ENCODE data around the gene COL6A5. TPM values are rescaled to one million over a fixed set of nuclear protein-coding genes. Genes with fewer than 3 reads are reported as not detected.

The COL6A5 gene
- total RNA-seq, 1 experiment from 2014 or later, result 0.04 TPM

DNA sequence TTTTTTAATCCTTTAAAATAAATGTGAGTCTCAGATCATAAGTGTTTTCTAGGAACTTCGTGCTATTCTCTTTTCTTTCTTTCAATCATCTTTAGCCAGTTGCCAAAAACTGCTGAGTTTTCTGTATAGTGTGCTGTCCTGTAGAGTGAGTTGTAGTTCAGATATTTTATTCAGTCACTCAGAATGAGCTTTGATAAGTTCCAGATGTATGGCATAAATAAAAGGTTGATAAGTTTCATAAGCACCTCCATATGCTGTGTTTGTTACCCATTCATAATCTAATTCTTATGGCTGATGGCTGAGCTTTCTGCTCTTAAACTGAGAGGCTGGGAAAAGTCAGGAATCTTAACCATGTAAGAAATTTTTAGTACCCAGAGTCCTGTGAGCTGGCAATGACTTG, 112.2 kb downstream of the COL6A5 start:
- peaks cover 0 to 7% of the 10 kb centered on the region in 2 experiments; a peak in 3 of 5 replicates for H3K9me3 Mint-ChIP-seq

More for the DNA sequence above, 112.2 kb downstream of the COL6A5 start:
- H3K27ac ChIP-seq (ENCODE audit: insufficient read length, low read depth, low read length), result no peak overlapping the region
- H4K5ac ChIP-seq (ENCODE audit: insufficient read length, low read depth, low read length), result no peak overlapping the region
- TF ChIP-seq, protein P1, sequence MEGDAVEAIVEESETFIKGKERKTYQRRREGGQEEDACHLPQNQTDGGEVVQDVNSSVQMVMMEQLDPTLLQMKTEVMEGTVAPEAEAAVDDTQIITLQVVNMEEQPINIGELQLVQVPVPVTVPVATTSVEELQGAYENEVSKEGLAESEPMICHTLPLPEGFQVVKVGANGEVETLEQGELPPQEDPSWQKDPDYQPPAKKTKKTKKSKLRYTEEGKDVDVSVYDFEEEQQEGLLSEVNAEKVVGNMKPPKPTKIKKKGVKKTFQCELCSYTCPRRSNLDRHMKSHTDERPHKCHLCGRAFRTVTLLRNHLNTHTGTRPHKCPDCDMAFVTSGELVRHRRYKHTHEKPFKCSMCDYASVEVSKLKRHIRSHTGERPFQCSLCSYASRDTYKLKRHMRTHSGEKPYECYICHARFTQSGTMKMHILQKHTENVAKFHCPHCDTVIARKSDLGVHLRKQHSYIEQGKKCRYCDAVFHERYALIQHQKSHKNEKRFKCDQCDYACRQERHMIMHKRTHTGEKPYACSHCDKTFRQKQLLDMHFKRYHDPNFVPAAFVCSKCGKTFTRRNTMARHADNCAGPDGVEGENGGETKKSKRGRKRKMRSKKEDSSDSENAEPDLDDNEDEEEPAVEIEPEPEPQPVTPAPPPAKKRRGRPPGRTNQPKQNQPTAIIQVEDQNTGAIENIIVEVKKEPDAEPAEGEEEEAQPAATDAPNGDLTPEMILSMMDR (conservative IDR thresholded peaks at IDR 0.05), result no peak
- Mint-ChIP-seq H3K27ac (no peak overlapping the region), H3K4me3 (no peak overlapping the region), H3K4me1 (0 out of 4 replicates have a peak, but pooled peaks cover 0 to 2% of the 10 kb centered on the region in 2 experiments), H3K27me3 (ENCODE audit: low read depth) (no peaks in the 10 kb centered on the region), H3K36me3 (ENCODE audit: insufficient read depth in 1 of 3, low read depth in 3 of 3) (peaks cover 0 to 2% (median 0%) of the 10 kb centered on the region in 3 experiments; a peak in 2 of 7 replicates)
- no peaks in the 10 kb centered on the region for H3K4me1 ChIP-seq (ENCODE audit: insufficient read depth, low read length)
- no peak overlapping the region for H2BK15ac ChIP-seq (ENCODE audit: low read depth, low read length)
- no peak overlapping the region for H2AK5ac ChIP-seq (ENCODE audit: insufficient read length, low read length)
- H3K79me2 ChIP-seq (ENCODE audit: insufficient read depth, low read length), result no peaks in the 10 kb centered on the region
- H4K8ac ChIP-seq (replicated peaks; ENCODE audit: insufficient read length, low read depth, low read length), result no peak overlapping the region
- no CpG with 5 or more reads among the region's 1 CpG for WGBS (ENCODE audit: extremely low coverage, insufficient read length, low lambda C conversion rate)
- H2BK20ac ChIP-seq (ENCODE audit: low read depth, low read length, poor library complexity, severe bottlenecking), result no peak overlapping the region
- DNase-seq, result no peak
- no peak overlapping the region for H3K23ac ChIP-seq (ENCODE audit: insufficient read length, low read depth, low read length)
- no peak overlapping the region for H3K9ac ChIP-seq (ENCODE audit: extremely low read depth, insufficient read length, low read length)
- H3K23me2 ChIP-seq (ENCODE audit: insufficient read length, low read depth, low read length, poor library complexity, severe bottlenecking), result no peaks in the 10 kb centered on the region
- no peaks in the 10 kb centered on the region for H3K27me3 ChIP-seq (ENCODE audit: insufficient read depth, low read length)
- H2BK120ac ChIP-seq (ENCODE audit: low read depth, low read length, poor library complexity, severe bottlenecking), result no peak overlapping the region
- H3T11ph ChIP-seq (ENCODE audit: low read length), result no peak overlapping the region
- no peaks in the 10 kb centered on the region for H3K79me1 ChIP-seq (ENCODE audit: insufficient read depth, low read depth, low read length, poor library complexity, severe bottlenecking)
- no peaks in the 10 kb centered on the region for H3K9me3 ChIP-seq (ENCODE audit: control insufficient read depth, low read depth, low read length)
- H3K4me2 ChIP-seq (ENCODE audit: insufficient read depth, insufficient read length, low read length), result no peak overlapping the region
- no peak overlapping the region for H4K91ac ChIP-seq (ENCODE audit: insufficient read length, low read depth, low read length)
- H2BK5ac ChIP-seq (ENCODE audit: insufficient read length, low read length), result no peak overlapping the region
- no peak overlapping the region for H2BK12ac ChIP-seq (ENCODE audit: insufficient read length, low read depth, low read length)
- no peak overlapping the region for H3K14ac ChIP-seq (ENCODE audit: insufficient read depth, low read length)
- no peak overlapping the region for H3K4ac ChIP-seq (ENCODE audit: low read depth, low read length)
- no peak overlapping the region for H3K56ac ChIP-seq (ENCODE audit: insufficient read length, low read depth, low read length)
- no peak overlapping the region for H2AFZ ChIP-seq (ENCODE audit: low read length)
- H4K20me1 ChIP-seq (ENCODE audit: control insufficient read depth, insufficient read depth, insufficient read length), result no peaks in the 10 kb centered on the region
- H3K18ac ChIP-seq (ENCODE audit: insufficient read length, low read depth, low read length), result no peak overlapping the region
